Mesendoderm (in vitro differentiated cells): ENCODE measurements around the gene FAM43A.
A peak's percentile ranks its signal among the peaks of the same experiment; 100 is the strongest.

ENCODE experiments used
- DNase-seq: peaks from one replicate; pipeline ENCODE4 v3.0.0; 2013
- H2AK5ac ChIP-seq: 2 replicates; pipeline ENCODE4 v1.6.1; 2013; ENCODE audit warnings: low read length, inconsistent platforms
- H2BK120ac ChIP-seq: 2 replicates; pipeline ENCODE4 v1.6.1; 2013; ENCODE audit warnings: low read depth, mild to moderate bottlenecking, low read length, moderate library complexity, mixed read lengths
- H2BK15ac ChIP-seq: replicated peaks from 2 replicates; pipeline ENCODE4 v1.6.1; 2013; ENCODE audit warnings: low read depth, mild to moderate bottlenecking, moderate library complexity
- H2BK5ac ChIP-seq: 2 replicates; pipeline ENCODE4 v1.6.1; 2013; ENCODE audit warnings: low read length, inconsistent platforms
- H3K18ac ChIP-seq: 2 replicates; pipeline ENCODE4 v1.6.1; 2013; ENCODE audit warnings: mild to moderate bottlenecking, low read length, mixed read lengths
- H3K23ac ChIP-seq: one replicate; pipeline ENCODE4 v1.6.1; 2013; ENCODE audit warnings: low read length
- H3K27ac ChIP-seq: 2 replicates; pipeline ENCODE4 v1.5.1; 2013; ENCODE audit warnings: low read depth, mild to moderate bottlenecking, inconsistent platforms, low read length, moderate library complexity
- H3K27me3 ChIP-seq: 2 replicates; pipeline ENCODE4 v1.6.1; 2013; ENCODE audit warnings: low read length, control low read depth, mild to moderate bottlenecking, inconsistent platforms; ENCODE audit not compliant: insufficient read depth, poor library complexity
- H3K36me3 ChIP-seq: 2 replicates; pipeline ENCODE4 v1.6.1; 2013; ENCODE audit warnings: low read length, inconsistent platforms; ENCODE audit not compliant: control insufficient read depth, insufficient read depth
- H3K4ac ChIP-seq: one replicate; pipeline ENCODE4 v1.6.1; 2013; ENCODE audit warnings: low read depth, mild to moderate bottlenecking, low read length, moderate library complexity
- H3K4me1 ChIP-seq: 2 replicates; pipeline ENCODE4 v1.6.1; 2013; ENCODE audit warnings: low read depth, low read length, inconsistent platforms; ENCODE audit not compliant: control insufficient read depth
- H3K4me2 ChIP-seq: 2 replicates; pipeline ENCODE4 v1.6.1; 2013; ENCODE audit warnings: low read length
- H3K4me3 ChIP-seq: 2 replicates; pipeline ENCODE4 v1.5.1; 2013; ENCODE audit warnings: mild to moderate bottlenecking, low read length
- H3K56ac ChIP-seq: one replicate; pipeline ENCODE4 v1.6.1; 2013; ENCODE audit warnings: low read length
- H3K79me1 ChIP-seq: 2 replicates; pipeline ENCODE4 v1.6.1; 2013; ENCODE audit warnings: low read length, inconsistent platforms
- H3K79me2 ChIP-seq: 2 replicates; pipeline ENCODE4 v1.6.1; 2013; ENCODE audit warnings: mild to moderate bottlenecking, low read length; ENCODE audit not compliant: control insufficient read depth, insufficient read depth
- H3K9ac ChIP-seq: 2 replicates; pipeline ENCODE4 v1.6.1; 2013; ENCODE audit warnings: low read length, inconsistent platforms
- H4K5ac ChIP-seq: one replicate; pipeline ENCODE4 v1.6.1; 2013; ENCODE audit warnings: low read length
- H4K8ac ChIP-seq: one replicate; pipeline ENCODE4 v1.6.1; 2013; ENCODE audit warnings: low read depth, mild to moderate bottlenecking, control low read depth, low read length, moderate library complexity
- whole genome bisulfite sequencing: extraction: QIAGEN DNeasy Blood & Tissue Kit; methylation state at CpG from one replicate; pipeline ENCODE4 v1.1.7; 2013; ENCODE audit warnings: low lambda C conversion rate, missing lambda C conversion rate; ENCODE audit not compliant: insufficient coverage; ENCODE audit errors: extremely low coverage; 5-methylcytosine and 5-hydroxymethylcytosine counted together

The FAM43A gene

GRCh38 chr3:194661374-194661773 lies 24.3 kb upstream of the FAM43A start:
- no peak overlapping the region for H3K4ac ChIP-seq
- no CpG with 5 or more reads among the region's 3 CpGs for WGBS
- H3K79me2 ChIP-seq = no peaks in the 10 kb centered on the region
- no peak overlapping the region for H2AK5ac ChIP-seq
- no peak overlapping the region for H4K5ac ChIP-seq
- H3K9ac ChIP-seq = no peak overlapping the region
- H3K4me2 ChIP-seq = no peak overlapping the region
- no peak overlapping the region for H3K56ac ChIP-seq
- no peak overlapping the region for H2BK15ac ChIP-seq
- no peak overlapping the region for H3K4me3 ChIP-seq
- H3K27ac ChIP-seq = no peak overlapping the region
- H4K8ac ChIP-seq = no peak overlapping the region
- no peaks in the 10 kb centered on the region for H3K79me1 ChIP-seq
- no peak overlapping the region for H2BK120ac ChIP-seq
- no peak for DNase-seq
- H3K27me3 ChIP-seq = no peaks in the 10 kb centered on the region
- H3K4me1 ChIP-seq = no peaks in the 10 kb centered on the region
- no peak overlapping the region for H2BK5ac ChIP-seq
- H3K18ac ChIP-seq = no peak overlapping the region
- H3K23ac ChIP-seq = no peak overlapping the region
- H3K36me3 ChIP-seq = peaks cover 7% of the 10 kb centered on the region

- no peaks in the 10 kb centered on the region for H3K79me2 ChIP-seq
- no peaks in the 10 kb centered on the region for H3K79me1 ChIP-seq
- H3K27me3 ChIP-seq = no peaks in the 10 kb centered on the region
- H3K4me1 ChIP-seq = no peaks in the 10 kb centered on the region
- H3K36me3 ChIP-seq = peaks cover 7% of the 10 kb centered on the region
- no peak overlapping the region for H3K27ac ChIP-seq
- H3K4ac ChIP-seq = no peak overlapping the region
- no peak overlapping the region for H2BK5ac ChIP-seq
- DNase-seq = no peak
- H3K4me2 ChIP-seq = no peak overlapping the region
- H2BK15ac ChIP-seq = no peak overlapping the region
- no peak overlapping the region for H3K56ac ChIP-seq
- no peak overlapping the region for H2BK120ac ChIP-seq
- no peak overlapping the region for H2AK5ac ChIP-seq
- H3K18ac ChIP-seq = no peak overlapping the region
- no peak overlapping the region for H3K9ac ChIP-seq
- H4K5ac ChIP-seq = no peak overlapping the region
- no CpG with 5 or more reads among the region's 6 CpGs for WGBS
- H3K4me3 ChIP-seq = no peak overlapping the region
- no peak overlapping the region for H4K8ac ChIP-seq
- H3K23ac ChIP-seq = no peak overlapping the region
Measured at GRCh38 chr3:194661946-194662345, 23.7 kb upstream of the FAM43A start.

GRCh38 chr3:194664857-194665256 lies 20.8 kb upstream of the FAM43A start:
- H3K4me1 ChIP-seq = no peaks in the 10 kb centered on the region
- H3K36me3 ChIP-seq = peaks cover 3% of the 10 kb centered on the region
- no peak overlapping the region for H3K4me3 ChIP-seq
- no peak overlapping the region for H3K23ac ChIP-seq
- H4K5ac ChIP-seq = no peak overlapping the region
- WGBS = no CpG with 5 or more reads among the region's 7 CpGs
- no peak overlapping the region for H2AK5ac ChIP-seq
- H2BK120ac ChIP-seq = no peak overlapping the region
- no peaks in the 10 kb centered on the region for H3K27me3 ChIP-seq
- no peak overlapping the region for H3K4me2 ChIP-seq
- no peak overlapping the region for H3K4ac ChIP-seq
- no peak overlapping the region for H3K9ac ChIP-seq
- H3K56ac ChIP-seq = no peak overlapping the region
- no peak overlapping the region for H3K18ac ChIP-seq
- peaks cover 2% of the 10 kb centered on the region for H3K79me1 ChIP-seq
- H2BK5ac ChIP-seq = no peak overlapping the region
- H2BK15ac ChIP-seq = no peak overlapping the region
- no peak overlapping the region for H3K27ac ChIP-seq
- no peak overlapping the region for H4K8ac ChIP-seq
- no peak for DNase-seq
- peaks cover 9% of the 10 kb centered on the region for H3K79me2 ChIP-seq

- H3K4me1 ChIP-seq = peaks cover 2% of the 10 kb centered on the region
- H3K4ac ChIP-seq = no peak overlapping the region
- H2BK5ac ChIP-seq = no peak overlapping the region
- peaks cover 3% of the 10 kb centered on the region for H3K36me3 ChIP-seq
- no peak overlapping the region for H4K5ac ChIP-seq
- WGBS = no CpG with 5 or more reads among the region's 7 CpGs
- DNase-seq = no peak
- no peak overlapping the region for H2BK120ac ChIP-seq
- no peak overlapping the region for H3K4me2 ChIP-seq
- no peak overlapping the region for H3K18ac ChIP-seq
- no peak overlapping the region for H2BK15ac ChIP-seq
- H3K56ac ChIP-seq = no peak overlapping the region
- H2AK5ac ChIP-seq = no peak overlapping the region
- peaks cover 8% of the 10 kb centered on the region for H3K79me1 ChIP-seq
- no peak overlapping the region for H4K8ac ChIP-seq
- H3K79me2 ChIP-seq = peaks cover 27% of the 10 kb centered on the region
- no peak overlapping the region for H3K4me3 ChIP-seq
- no peak overlapping the region for H3K9ac ChIP-seq
- H3K27me3 ChIP-seq = no peaks in the 10 kb centered on the region
- no peak overlapping the region for H3K27ac ChIP-seq
- H3K23ac ChIP-seq = no peak overlapping the region
Measured at GRCh38 chr3:194667363-194667762, 18.3 kb upstream of the FAM43A start.

- peak overlapping the region; percentile 81 for H3K4me3 ChIP-seq
- H3K4me1 ChIP-seq = peaks cover 2% of the 10 kb centered on the region
- H3K23ac ChIP-seq = no peak overlapping the region
- no peak overlapping the region for H2BK5ac ChIP-seq
- H3K18ac ChIP-seq = no peak overlapping the region
- no peak overlapping the region for H4K5ac ChIP-seq
- H3K27ac ChIP-seq = no peak overlapping the region
- H2BK120ac ChIP-seq = no peak overlapping the region
- no peak overlapping the region for H3K4ac ChIP-seq
- peaks cover 8% of the 10 kb centered on the region for H3K79me1 ChIP-seq
- H3K56ac ChIP-seq = peak overlapping the region; percentile 80
- H3K9ac ChIP-seq = peak overlapping the region; percentile 81
- peak; percentile 44 for DNase-seq
- WGBS = no CpG with 5 or more reads among the region's 5 CpGs
- no peaks in the 10 kb centered on the region for H3K27me3 ChIP-seq
- no peaks in the 10 kb centered on the region for H3K36me3 ChIP-seq
- no peak overlapping the region for H2BK15ac ChIP-seq
- H3K79me2 ChIP-seq = peaks cover 27% of the 10 kb centered on the region
- H3K4me2 ChIP-seq = peak overlapping the region; percentile 56
- no peak overlapping the region for H2AK5ac ChIP-seq
- H4K8ac ChIP-seq = no peak overlapping the region
Measured at GRCh38 chr3:194671511-194671899, 14.2 kb upstream of the FAM43A start.
